ENCODE results near the gene DERA.

Gene DERA

GRCh38 chr12:16003460-16003859, 92.3 kb downstream of the DERA start:
- Histone ChIP-seq H3K27me3 (ENCODE audit: low read length) (no peaks in the 10 kb centered on the region), H3K9me2 (replicated peaks; ENCODE audit: insufficient read depth, low read length) (no peaks in the 10 kb centered on the region), H3F3A (ENCODE audit: insufficient read depth) (no peaks in the 10 kb centered on the region), H3K36me3 (ENCODE audit: low read length) (no peaks in the 10 kb centered on the region), H3K4me2 (ENCODE audit: low read depth, low read length, poor library complexity, severe bottlenecking) (no peak overlapping the region), H3K4me3 (ENCODE audit: insufficient read depth, low read length, poor library complexity, severe bottlenecking) (no peak overlapping the region), H3K27ac (ENCODE audit: low read depth, low read length) (no peak overlapping the region), H2AFZ (ENCODE audit: low read depth, low read length, severe bottlenecking) (no peak overlapping the region), H3K79me2 (ENCODE audit: insufficient read depth, low read length) (no peaks in the 10 kb centered on the region), H3K9ac (ENCODE audit: low read length) (no peak overlapping the region), H3K9me3 (ENCODE audit: insufficient read depth, low read length) (no peaks in the 10 kb centered on the region), H4K20me1 (ENCODE audit: low read depth, low read length) (no peaks in the 10 kb centered on the region)
- TF ChIP-seq, protein P1, sequence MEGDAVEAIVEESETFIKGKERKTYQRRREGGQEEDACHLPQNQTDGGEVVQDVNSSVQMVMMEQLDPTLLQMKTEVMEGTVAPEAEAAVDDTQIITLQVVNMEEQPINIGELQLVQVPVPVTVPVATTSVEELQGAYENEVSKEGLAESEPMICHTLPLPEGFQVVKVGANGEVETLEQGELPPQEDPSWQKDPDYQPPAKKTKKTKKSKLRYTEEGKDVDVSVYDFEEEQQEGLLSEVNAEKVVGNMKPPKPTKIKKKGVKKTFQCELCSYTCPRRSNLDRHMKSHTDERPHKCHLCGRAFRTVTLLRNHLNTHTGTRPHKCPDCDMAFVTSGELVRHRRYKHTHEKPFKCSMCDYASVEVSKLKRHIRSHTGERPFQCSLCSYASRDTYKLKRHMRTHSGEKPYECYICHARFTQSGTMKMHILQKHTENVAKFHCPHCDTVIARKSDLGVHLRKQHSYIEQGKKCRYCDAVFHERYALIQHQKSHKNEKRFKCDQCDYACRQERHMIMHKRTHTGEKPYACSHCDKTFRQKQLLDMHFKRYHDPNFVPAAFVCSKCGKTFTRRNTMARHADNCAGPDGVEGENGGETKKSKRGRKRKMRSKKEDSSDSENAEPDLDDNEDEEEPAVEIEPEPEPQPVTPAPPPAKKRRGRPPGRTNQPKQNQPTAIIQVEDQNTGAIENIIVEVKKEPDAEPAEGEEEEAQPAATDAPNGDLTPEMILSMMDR (IDR thresholded peaks at IDR 0.05; ENCODE audit: insufficient read depth, low read length, poor library complexity, severe bottlenecking): no peak
- TF ChIP-seq EZH2phosphoT487 (conservative IDR thresholded peaks at IDR 0.05; ENCODE audit: low read length): no peak

- TF ChIP-seq EZH2phosphoT487 (conservative IDR thresholded peaks at IDR 0.05; ENCODE audit: low read length): no peak
- TF ChIP-seq, protein P1 (IDR thresholded peaks at IDR 0.05; ENCODE audit: insufficient read depth, low read length, poor library complexity, severe bottlenecking): no peak
- Histone ChIP-seq H3F3A (ENCODE audit: insufficient read depth) (no peaks in the 10 kb centered on the region), H3K36me3 (ENCODE audit: low read length) (no peaks in the 10 kb centered on the region), H3K4me3 (ENCODE audit: insufficient read depth, low read length, poor library complexity, severe bottlenecking) (no peak overlapping the region), H3K9ac (ENCODE audit: low read length) (no peak overlapping the region), H3K79me2 (ENCODE audit: insufficient read depth, low read length) (no peaks in the 10 kb centered on the region), H3K9me3 (ENCODE audit: insufficient read depth, low read length) (no peaks in the 10 kb centered on the region), H2AFZ (ENCODE audit: low read depth, low read length, severe bottlenecking) (no peak overlapping the region), H3K9me2 (replicated peaks; ENCODE audit: insufficient read depth, low read length) (no peaks in the 10 kb centered on the region), H4K20me1 (ENCODE audit: low read depth, low read length) (no peaks in the 10 kb centered on the region), H3K4me2 (ENCODE audit: low read depth, low read length, poor library complexity, severe bottlenecking) (no peak overlapping the region), H3K27me3 (ENCODE audit: low read length) (no peaks in the 10 kb centered on the region), H3K27ac (ENCODE audit: low read depth, low read length) (no peak overlapping the region)
These were observed 95.6 kb downstream of the DERA start for GRCh38 chr12:16006752-16007151.

- Histone ChIP-seq H3K27ac (ENCODE audit: low read depth, low read length) (no peak overlapping the region), H3F3A (ENCODE audit: insufficient read depth) (no peaks in the 10 kb centered on the region), H3K9ac (ENCODE audit: low read length) (no peak overlapping the region), H2AFZ (ENCODE audit: low read depth, low read length, severe bottlenecking) (no peak overlapping the region), H3K36me3 (ENCODE audit: low read length) (0 out of 2 replicates have a peak, but pooled peaks cover 3% of the 10 kb centered on the region), H3K79me2 (ENCODE audit: insufficient read depth, low read length) (no peaks in the 10 kb centered on the region), H3K9me3 (ENCODE audit: insufficient read depth, low read length) (no peaks in the 10 kb centered on the region), H3K4me2 (ENCODE audit: low read depth, low read length, poor library complexity, severe bottlenecking) (no peak overlapping the region), H3K9me2 (replicated peaks; ENCODE audit: insufficient read depth, low read length) (no peaks in the 10 kb centered on the region), H3K4me3 (ENCODE audit: insufficient read depth, low read length, poor library complexity, severe bottlenecking) (no peak overlapping the region), H4K20me1 (ENCODE audit: low read depth, low read length) (no peaks in the 10 kb centered on the region), H3K27me3 (ENCODE audit: low read length) (no peaks in the 10 kb centered on the region)
- TF ChIP-seq EZH2phosphoT487 (conservative IDR thresholded peaks at IDR 0.05; ENCODE audit: low read length): no peak
- TF ChIP-seq, protein P1 (IDR thresholded peaks at IDR 0.05; ENCODE audit: insufficient read depth, low read length, poor library complexity, severe bottlenecking): no peak
These were observed 97.3 kb downstream of the DERA start for GRCh38 chr12:16008421-16008824.

Measured in SU-DHL-6 (cell line).